MCF 10A (cell line): ENCODE measurements around the gene ABLIM1. TPM values are rescaled to one million over a fixed set of nuclear protein-coding genes. Genes with fewer than 3 reads are reported as not detected.

Experiments used
- BruUV-seq: library from RNA; stranded (reverse); fragments of 400-500 nt; replicated peaks from 2 replicates; lab custom pipeline; 2021; lab: Mats Ljungman, UMichigan
- CTCF ChIA-PET: fragments of 300-600 bp; sonication (Branson Sonifier 250); formaldehyde crosslinking; extraction: SDS; loops from one replicate; lab custom pipeline; 2021; ENCODE audit warnings: antibody characterized with exemption, inconsistent platforms; lab: Yijun Ruan, JAX
- POLR2A ChIA-PET: fragments of 300-600, 350-650 bp; sonication (Branson Sonifier 250); formaldehyde crosslinking; extraction: SDS; loops from one replicate; lab custom pipeline; 2020; ENCODE audit warnings: antibody characterized with exemption, inconsistent platforms; lab: Yijun Ruan, JAX
- DNase-seq: peaks from one replicate; pipeline ENCODE4 v3.0.0-alpha.2; 2018; ENCODE audit not compliant: unreplicated experiment
- H3K27ac Mint-ChIP-seq: one replicate; pipeline ENCODE4 v1.8.0; 2022; ENCODE audit warnings: mild to moderate bottlenecking, low read depth, mixed read lengths; ENCODE audit not compliant: unreplicated experiment
- H3K27me3 Mint-ChIP-seq: one replicate; pipeline ENCODE4 v1.8.0; 2022; ENCODE audit warnings: mixed read lengths; ENCODE audit not compliant: insufficient read depth, unreplicated experiment
- H3K36me3 Mint-ChIP-seq: one replicate; pipeline ENCODE4 v1.8.0; 2022; ENCODE audit warnings: mild to moderate bottlenecking, moderate library complexity, mixed read lengths; ENCODE audit not compliant: insufficient read depth, unreplicated experiment
- H3K4me1 Mint-ChIP-seq: one replicate; pipeline ENCODE4 v1.8.0; 2022; ENCODE audit warnings: mixed read lengths; ENCODE audit not compliant: insufficient read depth, unreplicated experiment
- H3K4me3 Mint-ChIP-seq: one replicate; pipeline ENCODE4 v1.8.0; 2022; ENCODE audit warnings: mild to moderate bottlenecking, moderate library complexity, mixed read lengths; ENCODE audit not compliant: unreplicated experiment
- H3K9me3 Mint-ChIP-seq: one replicate; pipeline ENCODE4 v1.8.0; 2022; ENCODE audit warnings: mixed read lengths; ENCODE audit not compliant: unreplicated experiment
- intact Hi-C: fragments of 100-400 bp; cut with micrococcal nuclease; formaldehyde crosslinking; loops from 2 replicates; pipeline ENCODE4 v1.14.1; 2022
- total RNA-seq: library from RNA; stranded (reverse); gene quantifications from 2 replicates; pipeline ENCODE4 v1.2.3, GENCODE V29; 2022
- TF ChIP-seq, protein P1 (sequence below): fragments of 200-600 bp; IDR thresholded peaks from one replicate; pipeline ENCODE4 v1.8.0; 2022; ENCODE audit warnings: antibody characterized with exemption, mild to moderate bottlenecking; ENCODE audit not compliant: unreplicated experiment

The ABLIM1 gene
- total RNA-seq, 1 experiment from 2014 or later, result 94.5 TPM

DNA sequence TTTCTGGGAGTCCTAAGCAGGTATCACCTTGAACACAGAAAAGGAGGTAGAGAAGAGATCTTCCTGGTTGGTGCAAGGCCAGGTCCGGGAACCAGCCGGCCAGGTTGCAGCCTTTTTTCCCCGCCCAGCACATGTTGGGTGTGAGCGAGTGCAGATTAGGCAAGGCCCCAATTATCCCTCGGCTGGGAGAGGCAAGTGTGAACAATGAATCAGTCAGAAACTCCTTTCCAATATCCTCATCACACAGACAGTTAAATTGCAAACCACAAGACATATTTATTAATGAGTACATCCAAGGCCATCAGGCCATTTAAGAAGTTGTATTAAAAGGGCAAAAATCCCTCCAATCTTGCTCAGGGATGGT, 138.8 kb downstream of the ABLIM1 start:
- BruUV-seq, result no TSS peak
- Mint-ChIP-seq H3K4me1 (peaks cover 45% of the 10 kb centered on the region), H3K4me3 (no peak overlapping the region), H3K27ac (peak overlapping the region; percentile 84), H3K27me3 (no peaks in the 10 kb centered on the region), H3K36me3 (peaks cover 11% of the 10 kb centered on the region), H3K9me3 (peaks cover 8% of the 10 kb centered on the region)
- POLR2A ChIA-PET, result interaction anchor here (0.5 to 15.6 kb wide), 11 partner anchors 7 to 373 kb away, joined by 3 to 481 read pairs (median 6); no protein-coding TSS in a partner anchor
- CTCF ChIA-PET, result interaction anchor here (1.0 to 3.8 kb wide), 4 partner anchors 9 to 159 kb away, joined by 3 to 16 read pairs (median 6); no protein-coding TSS in a partner anchor
- intact Hi-C loops, result no loop called here
- peak; percentile 89 for DNase-seq
- TF ChIP-seq, protein P1, sequence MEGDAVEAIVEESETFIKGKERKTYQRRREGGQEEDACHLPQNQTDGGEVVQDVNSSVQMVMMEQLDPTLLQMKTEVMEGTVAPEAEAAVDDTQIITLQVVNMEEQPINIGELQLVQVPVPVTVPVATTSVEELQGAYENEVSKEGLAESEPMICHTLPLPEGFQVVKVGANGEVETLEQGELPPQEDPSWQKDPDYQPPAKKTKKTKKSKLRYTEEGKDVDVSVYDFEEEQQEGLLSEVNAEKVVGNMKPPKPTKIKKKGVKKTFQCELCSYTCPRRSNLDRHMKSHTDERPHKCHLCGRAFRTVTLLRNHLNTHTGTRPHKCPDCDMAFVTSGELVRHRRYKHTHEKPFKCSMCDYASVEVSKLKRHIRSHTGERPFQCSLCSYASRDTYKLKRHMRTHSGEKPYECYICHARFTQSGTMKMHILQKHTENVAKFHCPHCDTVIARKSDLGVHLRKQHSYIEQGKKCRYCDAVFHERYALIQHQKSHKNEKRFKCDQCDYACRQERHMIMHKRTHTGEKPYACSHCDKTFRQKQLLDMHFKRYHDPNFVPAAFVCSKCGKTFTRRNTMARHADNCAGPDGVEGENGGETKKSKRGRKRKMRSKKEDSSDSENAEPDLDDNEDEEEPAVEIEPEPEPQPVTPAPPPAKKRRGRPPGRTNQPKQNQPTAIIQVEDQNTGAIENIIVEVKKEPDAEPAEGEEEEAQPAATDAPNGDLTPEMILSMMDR, result no peak

DNA sequence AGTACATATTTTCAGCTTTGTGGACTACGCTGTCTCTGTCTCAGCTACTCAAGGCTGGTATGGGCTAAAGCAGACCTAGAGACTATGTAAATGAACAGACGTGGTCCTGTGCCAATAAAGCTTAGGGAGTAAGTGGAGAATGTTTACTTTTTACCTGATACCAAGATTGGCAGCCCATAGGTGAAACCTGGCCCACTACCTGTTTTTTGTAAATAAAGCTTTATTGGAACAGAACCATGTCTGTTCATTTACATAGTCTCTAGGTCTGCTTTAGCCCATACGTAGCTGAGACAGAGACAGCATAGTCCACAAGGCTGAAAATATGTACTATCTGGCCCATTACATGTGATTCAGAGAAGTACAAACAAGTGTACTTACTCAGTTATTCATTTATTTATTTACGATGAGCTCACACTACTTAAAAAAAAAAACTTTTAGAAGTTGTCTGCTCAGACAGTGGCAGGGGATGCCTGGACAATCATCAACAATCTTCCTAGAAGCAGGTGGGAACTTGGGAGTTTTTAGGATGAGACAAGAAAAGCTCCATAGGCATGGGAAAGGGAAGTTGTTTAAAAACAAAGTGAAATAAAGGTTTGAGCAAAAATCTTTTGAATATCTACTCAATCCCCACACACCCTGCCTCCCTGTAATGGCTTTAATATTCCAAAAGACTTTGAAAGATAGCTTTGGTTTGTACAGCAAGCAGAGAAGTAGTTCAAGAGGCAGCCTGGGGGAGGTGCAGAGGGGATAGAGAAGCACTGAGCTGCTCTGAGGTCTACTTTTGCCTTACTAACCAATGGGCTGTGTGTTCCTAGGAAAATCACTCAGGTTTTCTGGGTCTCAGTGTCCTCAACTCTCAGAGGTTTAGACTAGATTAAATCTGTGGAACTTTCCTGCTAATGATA, 139.4 kb downstream of the ABLIM1 start:
- H3K4me3 Mint-ChIP-seq, result no peak overlapping the region
- intact Hi-C loops, result no loop called here
- BruUV-seq, result no TSS peak
- POLR2A ChIA-PET, result interaction anchor here (0.7 to 15.6 kb wide), 10 partner anchors 8 to 373 kb away, joined by 3 to 481 read pairs (median 6); partner anchors contain the start of gene FHIP2A
- no peaks in the 10 kb centered on the region for H3K27me3 Mint-ChIP-seq
- peaks cover 11% of the 10 kb centered on the region for H3K36me3 Mint-ChIP-seq
- peaks cover 8% of the 10 kb centered on the region for H3K9me3 Mint-ChIP-seq
- DNase-seq, result no peak
- peaks cover 39% of the 10 kb centered on the region for H3K4me1 Mint-ChIP-seq
- CTCF ChIA-PET, result interaction anchor here (0.6 to 3.8 kb wide), 6 partner anchors 8 to 1941 kb away, joined by 3 to 16 read pairs (median 4); no protein-coding TSS in a partner anchor
- peak overlapping the region; percentile 84 for H3K27ac Mint-ChIP-seq
- TF ChIP-seq, protein P1, result no peak

DNA sequence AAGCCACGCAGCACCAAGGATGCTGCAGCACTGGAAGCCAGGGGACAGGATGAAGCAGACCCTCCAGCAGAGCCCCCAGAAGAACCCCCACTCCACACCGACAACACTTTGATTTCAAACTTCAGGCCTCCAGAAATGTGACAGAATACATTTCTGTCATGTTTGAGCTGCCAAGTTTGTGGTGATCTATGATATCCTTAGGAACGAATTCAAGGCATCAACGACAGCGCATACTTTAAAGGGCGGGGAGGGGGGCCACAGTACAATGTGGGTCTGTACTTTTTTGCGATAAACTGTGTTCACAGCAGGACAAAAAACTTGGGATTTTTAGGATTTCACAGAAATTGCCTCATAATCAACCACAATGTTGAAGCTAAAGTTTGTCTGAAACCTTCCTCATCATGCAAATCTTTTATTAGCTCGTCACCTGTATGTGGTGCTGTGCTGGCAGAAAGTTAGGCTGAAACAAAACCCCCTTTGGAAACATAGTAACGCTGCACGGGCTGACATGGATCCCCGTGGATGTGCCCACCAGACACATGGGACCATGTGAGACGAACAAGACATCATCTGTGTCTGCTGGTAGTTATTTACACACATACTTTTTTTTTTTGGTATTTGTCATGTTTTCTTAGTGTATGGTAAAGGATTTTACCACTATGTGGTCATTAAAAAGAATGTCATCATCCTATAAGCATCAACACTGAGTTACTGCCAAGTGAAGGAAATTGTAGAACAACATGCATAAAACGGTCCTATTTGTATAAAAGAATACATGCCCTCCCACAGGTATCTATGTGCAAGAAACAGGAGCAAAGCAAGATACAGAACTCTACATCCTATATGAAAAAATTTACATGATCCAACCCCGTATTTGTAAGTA, 140.5 kb downstream of the ABLIM1 start:
- CTCF ChIA-PET, result interaction anchor here (0.7 to 3.8 kb wide), 5 partner anchors 11 to 270 kb away, joined by 4 to 16 read pairs (median 5); no protein-coding TSS in a partner anchor
- DNase-seq, result no peak
- Mint-ChIP-seq H3K9me3 (peaks cover 8% of the 10 kb centered on the region), H3K4me3 (no peak overlapping the region), H3K36me3 (peaks cover 11% of the 10 kb centered on the region), H3K4me1 (peaks cover 40% of the 10 kb centered on the region), H3K27me3 (no peaks in the 10 kb centered on the region), H3K27ac (peak overlapping the region; percentile 84)
- POLR2A ChIA-PET, result interaction anchor here (1.0 to 15.6 kb wide), 6 partner anchors 9 to 304 kb away, joined by 5 to 481 read pairs (median 6); partner anchors contain the start of gene FHIP2A
- intact Hi-C loops, result no loop called here
- BruUV-seq, result no TSS peak
- TF ChIP-seq, protein P1, result no peak
